HepG2 (cell line): ENCODE results near the gene SLC44A4. TPM values are rescaled to one million over a fixed set of nuclear protein-coding genes. Genes with fewer than 3 reads are reported as not detected.
A peak's percentile ranks its signal among the peaks of the same experiment; 100 is the strongest.

ENCODE experiments used
- ARNT ChIP-seq: fragments of 450-650 bp; IDR thresholded peaks from 2 replicates; pipeline ENCODE4 v1.6.1; 2017
- CC2D1A ChIP-seq: sonication (generic); formaldehyde crosslinking; IDR thresholded peaks from 2 replicates; pipeline ENCODE4 v1.8.1; 2023; ENCODE audit warnings: mild to moderate bottlenecking, missing genetic modification reagents
- DNMT3B ChIP-seq: conservative IDR thresholded peaks from 2 replicates; pipeline ENCODE4 v1.6.1; 2016; ENCODE audit warnings: missing biosample characterization, control low read depth
- EP300 ChIP-seq, 3 experiments: sonication (generic) in 1 of 3; formaldehyde crosslinking in 1 of 3; IDR thresholded peaks; 2 replicates each; pipeline versions ENCODE4 v1.5.1 to v1.6.1; 2011 to 2020; ENCODE audit warnings: low read depth in 2 of 3, low read length in 2 of 3, borderline replicate concordance in 1 of 3, improper control_type of control experiment in 1 of 3, mild to moderate bottlenecking in 1 of 3, missing genetic modification reagents in 1 of 3, moderate library complexity in 1 of 3
- NFIC ChIP-seq: IDR thresholded peaks from 2 replicates; pipeline ENCODE4 v1.6.1; 2012; ENCODE audit warnings: mild to moderate bottlenecking, low read length, inconsistent platforms
- PHB2 ChIP-seq: fragments of 450-650 bp; IDR thresholded peaks from 2 replicates; pipeline ENCODE4 v1.6.1; 2018; ENCODE audit not compliant: partially characterized antibody
- SATB2 ChIP-seq: sonication (generic); formaldehyde crosslinking; IDR thresholded peaks from 2 replicates; pipeline ENCODE4 v1.5.0; 2020; ENCODE audit warnings: missing genetic modification reagents
- SOX6 ChIP-seq, 2 experiments: fragments of 450-650 bp in 1 of 2; sonication (generic) in 1 of 2; formaldehyde crosslinking in 1 of 2; IDR thresholded peaks; 2 replicates each; pipeline versions ENCODE4 v1.4.0 to v1.6.1; 2017 to 2020; ENCODE audit warnings: antibody characterized with exemption in 1 of 2, mild to moderate bottlenecking in 1 of 2, missing genetic modification reagents in 1 of 2
- SP5 ChIP-seq: IDR thresholded peaks from 2 replicates; pipeline ENCODE4 v1.6.1; 2016; ENCODE audit warnings: low read depth, borderline replicate concordance
- TBP ChIP-seq: sonication (generic); formaldehyde crosslinking; IDR thresholded peaks from 2 replicates; pipeline ENCODE4 v1.5.0; 2020; ENCODE audit warnings: missing genetic modification reagents
- ZFY ChIP-seq: sonication (generic); formaldehyde crosslinking; IDR thresholded peaks from 2 replicates; pipeline ENCODE4 v1.4.0; 2020; ENCODE audit warnings: missing genetic modification reagents
- ZNF672 ChIP-seq: sonication (generic); formaldehyde crosslinking; IDR thresholded peaks from 2 replicates; pipeline ENCODE4 v1.8.1; 2022; ENCODE audit warnings: missing genetic modification reagents
- polyA plus RNA-seq, 8 experiments: library from polyadenylated mRNA; depleted of rRNA in 3 of 8; stranded (reverse) in 7 of 8; unstranded in 1 of 8; fragments of >200 nt; fragmentation: Illumina TruSeq in 4 of 8; extraction: Trizol in 4 of 8; gene quantifications; 2 replicates each; pipeline versions ENCODE4 v1.2.1 to v1.2.3, GENCODE V29; 2011 to 2016; ENCODE audit warnings: low read depth in 4 of 8, missing spikeins in 1 of 8, mixed read lengths in 1 of 8; ENCODE audit not compliant: insufficient read depth in 1 of 8
- total RNA-seq, 5 experiments: library from RNA; depleted of rRNA; stranded (reverse); fragments of >200 nt; fragmentation: Illumina TruSeq; extraction: Trizol; gene quantifications; 2 replicates each; pipeline ENCODE4 v1.2.3, GENCODE V29; 2016; ENCODE audit warnings: low read depth in 1 of 5
- TF ChIP-seq, protein P1 (sequence below): sonication (generic); formaldehyde crosslinking; IDR thresholded peaks from 2 replicates; pipeline ENCODE4 v1.9.0; 2021; ENCODE audit warnings: mild to moderate bottlenecking, missing genetic modification reagents
- TF ChIP-seq, protein P2 (sequence below): IDR thresholded peaks from 2 replicates; pipeline ENCODE4 v1.6.1; 2018; ENCODE audit warnings: missing genetic modification reagents, mild to moderate bottlenecking, missing compliant biosample characterization
- TF ChIP-seq, protein P3 (sequence below): sonication (generic); formaldehyde crosslinking; IDR thresholded peaks from 2 replicates; pipeline ENCODE4 v1.4.0; 2020; ENCODE audit warnings: missing genetic modification reagents, borderline replicate concordance
- TF ChIP-seq, protein P4 (sequence below): IDR thresholded peaks from 2 replicates; pipeline ENCODE4 v1.6.1; 2012; ENCODE audit warnings: low read length, improper control_type of control experiment

SLC44A4 gene
- total and polyA plus RNA-seq, 2 of the 13 experiments (the other 11 are each of a cell fraction or from before 2014, with no cell fraction given), result 3.5 to 5.9 TPM

DNA sequence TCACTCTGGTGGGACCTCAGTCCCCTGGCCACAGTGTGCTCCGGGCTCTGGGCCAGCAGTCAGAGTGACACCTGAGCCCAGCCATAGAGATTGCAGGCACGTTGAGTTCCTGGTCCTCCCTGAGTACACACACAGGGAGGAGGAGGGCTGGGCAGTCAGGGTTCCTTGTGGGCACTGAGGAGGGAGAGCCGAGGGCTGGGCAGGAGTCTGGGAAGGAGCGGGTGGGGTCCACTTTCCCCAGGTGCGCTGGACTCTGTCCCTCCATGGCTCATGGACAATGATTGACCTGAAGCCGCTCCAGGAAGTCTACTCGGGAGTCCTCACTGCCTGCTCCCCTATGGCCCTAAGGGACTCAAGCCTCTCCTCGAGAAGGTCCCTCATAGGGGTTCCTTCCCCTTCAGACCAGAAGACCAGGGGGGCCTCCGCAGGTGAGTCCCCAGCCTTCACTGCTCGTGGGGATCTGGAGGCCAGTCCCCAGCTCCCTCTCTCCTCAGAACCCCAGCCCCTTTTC lies 1.1 kb downstream of the SLC44A4 start (continued):
- TF ChIP-seq, protein P1, sequence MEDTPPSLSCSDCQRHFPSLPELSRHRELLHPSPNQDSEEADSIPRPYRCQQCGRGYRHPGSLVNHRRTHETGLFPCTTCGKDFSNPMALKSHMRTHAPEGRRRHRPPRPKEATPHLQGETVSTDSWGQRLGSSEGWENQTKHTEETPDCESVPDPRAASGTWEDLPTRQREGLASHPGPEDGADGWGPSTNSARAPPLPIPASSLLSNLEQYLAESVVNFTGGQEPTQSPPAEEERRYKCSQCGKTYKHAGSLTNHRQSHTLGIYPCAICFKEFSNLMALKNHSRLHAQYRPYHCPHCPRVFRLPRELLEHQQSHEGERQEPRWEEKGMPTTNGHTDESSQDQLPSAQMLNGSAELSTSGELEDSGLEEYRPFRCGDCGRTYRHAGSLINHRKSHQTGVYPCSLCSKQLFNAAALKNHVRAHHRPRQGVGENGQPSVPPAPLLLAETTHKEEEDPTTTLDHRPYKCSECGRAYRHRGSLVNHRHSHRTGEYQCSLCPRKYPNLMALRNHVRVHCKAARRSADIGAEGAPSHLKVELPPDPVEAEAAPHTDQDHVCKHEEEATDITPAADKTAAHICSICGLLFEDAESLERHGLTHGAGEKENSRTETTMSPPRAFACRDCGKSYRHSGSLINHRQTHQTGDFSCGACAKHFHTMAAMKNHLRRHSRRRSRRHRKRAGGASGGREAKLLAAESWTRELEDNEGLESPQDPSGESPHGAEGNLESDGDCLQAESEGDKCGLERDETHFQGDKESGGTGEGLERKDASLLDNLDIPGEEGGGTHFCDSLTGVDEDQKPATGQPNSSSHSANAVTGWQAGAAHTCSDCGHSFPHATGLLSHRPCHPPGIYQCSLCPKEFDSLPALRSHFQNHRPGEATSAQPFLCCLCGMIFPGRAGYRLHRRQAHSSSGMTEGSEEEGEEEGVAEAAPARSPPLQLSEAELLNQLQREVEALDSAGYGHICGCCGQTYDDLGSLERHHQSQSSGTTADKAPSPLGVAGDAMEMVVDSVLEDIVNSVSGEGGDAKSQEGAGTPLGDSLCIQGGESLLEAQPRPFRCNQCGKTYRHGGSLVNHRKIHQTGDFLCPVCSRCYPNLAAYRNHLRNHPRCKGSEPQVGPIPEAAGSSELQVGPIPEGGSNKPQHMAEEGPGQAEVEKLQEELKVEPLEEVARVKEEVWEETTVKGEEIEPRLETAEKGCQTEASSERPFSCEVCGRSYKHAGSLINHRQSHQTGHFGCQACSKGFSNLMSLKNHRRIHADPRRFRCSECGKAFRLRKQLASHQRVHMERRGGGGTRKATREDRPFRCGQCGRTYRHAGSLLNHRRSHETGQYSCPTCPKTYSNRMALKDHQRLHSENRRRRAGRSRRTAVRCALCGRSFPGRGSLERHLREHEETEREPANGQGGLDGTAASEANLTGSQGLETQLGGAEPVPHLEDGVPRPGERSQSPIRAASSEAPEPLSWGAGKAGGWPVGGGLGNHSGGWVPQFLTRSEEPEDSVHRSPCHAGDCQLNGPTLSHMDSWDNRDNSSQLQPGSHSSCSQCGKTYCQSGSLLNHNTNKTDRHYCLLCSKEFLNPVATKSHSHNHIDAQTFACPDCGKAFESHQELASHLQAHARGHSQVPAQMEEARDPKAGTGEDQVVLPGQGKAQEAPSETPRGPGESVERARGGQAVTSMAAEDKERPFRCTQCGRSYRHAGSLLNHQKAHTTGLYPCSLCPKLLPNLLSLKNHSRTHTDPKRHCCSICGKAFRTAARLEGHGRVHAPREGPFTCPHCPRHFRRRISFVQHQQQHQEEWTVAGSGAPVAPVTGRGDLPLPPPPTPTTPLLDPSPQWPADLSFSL (CRISPR knock-in tag), result no peak
- no peak for TF ChIP-seq SATB2 (CRISPR knock-in tag)
- TF ChIP-seq NFIC, result no peak
- TF ChIP-seq TBP (CRISPR knock-in tag), result no peak
- peak; percentile 28; the same call in 1 of the 2 replicates for TF ChIP-seq ZFY (CRISPR knock-in tag)
- TF ChIP-seq ZNF672, result no peak
- TF ChIP-seq ARNT, result no peak
- TF ChIP-seq CC2D1A (CRISPR knock-in tag), result no peak
- no peak for TF ChIP-seq PHB2
- no peak for TF ChIP-seq EP300 (IDR thresholded peaks at IDR 0.05; ENCODE audit: low read depth in 2 of 2, low read length in 2 of 2)
- no peak for TF ChIP-seq EP300 (CRISPR knock-in tag; IDR thresholded peaks at IDR 0.05; ENCODE audit: borderline replicate concordance)
- TF ChIP-seq, protein P2, sequence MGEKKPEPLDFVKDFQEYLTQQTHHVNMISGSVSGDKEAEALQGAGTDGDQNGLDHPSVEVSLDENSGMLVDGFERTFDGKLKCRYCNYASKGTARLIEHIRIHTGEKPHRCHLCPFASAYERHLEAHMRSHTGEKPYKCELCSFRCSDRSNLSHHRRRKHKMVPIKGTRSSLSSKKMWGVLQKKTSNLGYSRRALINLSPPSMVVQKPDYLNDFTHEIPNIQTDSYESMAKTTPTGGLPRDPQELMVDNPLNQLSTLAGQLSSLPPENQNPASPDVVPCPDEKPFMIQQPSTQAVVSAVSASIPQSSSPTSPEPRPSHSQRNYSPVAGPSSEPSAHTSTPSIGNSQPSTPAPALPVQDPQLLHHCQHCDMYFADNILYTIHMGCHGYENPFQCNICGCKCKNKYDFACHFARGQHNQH, result 0 out of 2 replicates have a peak, but pooled peaks have one; percentile 49
- TF ChIP-seq, protein P3, sequence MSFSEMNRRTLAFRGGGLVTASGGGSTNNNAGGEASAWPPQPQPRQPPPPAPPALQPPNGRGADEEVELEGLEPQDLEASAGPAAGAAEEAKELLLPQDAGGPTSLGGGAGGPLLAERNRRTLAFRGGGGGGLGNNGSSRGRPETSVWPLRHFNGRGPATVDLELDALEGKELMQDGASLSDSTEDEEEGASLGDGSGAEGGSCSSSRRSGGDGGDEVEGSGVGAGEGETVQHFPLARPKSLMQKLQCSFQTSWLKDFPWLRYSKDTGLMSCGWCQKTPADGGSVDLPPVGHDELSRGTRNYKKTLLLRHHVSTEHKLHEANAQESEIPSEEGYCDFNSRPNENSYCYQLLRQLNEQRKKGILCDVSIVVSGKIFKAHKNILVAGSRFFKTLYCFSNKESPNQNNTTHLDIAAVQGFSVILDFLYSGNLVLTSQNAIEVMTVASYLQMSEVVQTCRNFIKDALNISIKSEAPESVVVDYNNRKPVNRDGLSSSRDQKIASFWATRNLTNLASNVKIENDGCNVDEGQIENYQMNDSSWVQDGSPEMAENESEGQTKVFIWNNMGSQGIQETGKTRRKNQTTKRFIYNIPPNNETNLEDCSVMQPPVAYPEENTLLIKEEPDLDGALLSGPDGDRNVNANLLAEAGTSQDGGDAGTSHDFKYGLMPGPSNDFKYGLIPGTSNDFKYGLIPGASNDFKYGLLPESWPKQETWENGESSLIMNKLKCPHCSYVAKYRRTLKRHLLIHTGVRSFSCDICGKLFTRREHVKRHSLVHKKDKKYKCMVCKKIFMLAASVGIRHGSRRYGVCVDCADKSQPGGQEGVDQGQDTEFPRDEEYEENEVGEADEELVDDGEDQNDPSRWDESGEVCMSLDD, result no peak
- TF ChIP-seq, protein P4, sequence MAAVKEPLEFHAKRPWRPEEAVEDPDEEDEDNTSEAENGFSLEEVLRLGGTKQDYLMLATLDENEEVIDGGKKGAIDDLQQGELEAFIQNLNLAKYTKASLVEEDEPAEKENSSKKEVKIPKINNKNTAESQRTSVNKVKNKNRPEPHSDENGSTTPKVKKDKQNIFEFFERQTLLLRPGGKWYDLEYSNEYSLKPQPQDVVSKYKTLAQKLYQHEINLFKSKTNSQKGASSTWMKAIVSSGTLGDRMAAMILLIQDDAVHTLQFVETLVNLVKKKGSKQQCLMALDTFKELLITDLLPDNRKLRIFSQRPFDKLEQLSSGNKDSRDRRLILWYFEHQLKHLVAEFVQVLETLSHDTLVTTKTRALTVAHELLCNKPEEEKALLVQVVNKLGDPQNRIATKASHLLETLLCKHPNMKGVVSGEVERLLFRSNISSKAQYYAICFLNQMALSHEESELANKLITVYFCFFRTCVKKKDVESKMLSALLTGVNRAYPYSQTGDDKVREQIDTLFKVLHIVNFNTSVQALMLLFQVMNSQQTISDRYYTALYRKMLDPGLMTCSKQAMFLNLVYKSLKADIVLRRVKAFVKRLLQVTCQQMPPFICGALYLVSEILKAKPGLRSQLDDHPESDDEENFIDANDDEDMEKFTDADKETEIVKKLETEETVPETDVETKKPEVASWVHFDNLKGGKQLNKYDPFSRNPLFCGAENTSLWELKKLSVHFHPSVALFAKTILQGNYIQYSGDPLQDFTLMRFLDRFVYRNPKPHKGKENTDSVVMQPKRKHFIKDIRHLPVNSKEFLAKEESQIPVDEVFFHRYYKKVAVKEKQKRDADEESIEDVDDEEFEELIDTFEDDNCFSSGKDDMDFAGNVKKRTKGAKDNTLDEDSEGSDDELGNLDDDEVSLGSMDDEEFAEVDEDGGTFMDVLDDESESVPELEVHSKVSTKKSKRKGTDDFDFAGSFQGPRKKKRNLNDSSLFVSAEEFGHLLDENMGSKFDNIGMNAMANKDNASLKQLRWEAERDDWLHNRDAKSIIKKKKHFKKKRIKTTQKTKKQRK, result no peak
- TF ChIP-seq SP5 (CRISPR knock-in tag), result peak; percentile 40; the same call in 1 of the 2 replicates
- no peak for TF ChIP-seq DNMT3B (CRISPR knock-in tag)
- no peak for TF ChIP-seq SOX6 (IDR thresholded peaks at IDR 0.05)
- TF ChIP-seq SOX6 (CRISPR knock-in tag; IDR thresholded peaks at IDR 0.05), result peak; percentile 44
